GM23338 (cell line): ENCODE data around the gene OPRD1. TPM values are rescaled to one million over a fixed set of nuclear protein-coding genes. Genes with fewer than 3 reads are reported as not detected.
"Not testable (repeated sequence)": the region's sequence is repeated elsewhere in the genome, so short reads cannot be mapped to it uniquely, and the experiment has no call there.

Source experiments
- ATAC-seq: fragments of 200-7000 bp; cut with Tn5 transposase; 3 replicates; pipeline ENCODE4 v1.9.1; 2020
- DNase-seq: peaks from one replicate; pipeline ENCODE4 v3.0.0-alpha.2; 2015; ENCODE audit warnings: low spot score
- H2AFZ ChIP-seq: fragments of 200-600 bp; sonication (generic); 2 replicates; pipeline ENCODE4 v1.8.0; 2016; ENCODE audit warnings: antibody characterized with exemption, mild to moderate bottlenecking, moderate library complexity
- H3F3A ChIP-seq: fragments of 200-600 bp; sonication (generic); replicated peaks from 2 replicates; pipeline ENCODE4 v1.8.0; 2017; ENCODE audit warnings: antibody characterized with exemption, mixed run types, low read depth
- H3K27ac ChIP-seq: fragments of 200-600 bp; sonication (generic); 2 replicates; pipeline ENCODE4 v1.6.1; 2016; ENCODE audit warnings: low read depth
- H3K27me3 ChIP-seq: fragments of 200-600 bp; sonication (generic); 2 replicates; pipeline ENCODE4 v1.8.0; 2016; ENCODE audit warnings: mild to moderate bottlenecking, mixed run types, moderate library complexity; ENCODE audit not compliant: insufficient read depth
- H3K36me3 ChIP-seq: fragments of 200-600 bp; sonication (generic); 2 replicates; pipeline ENCODE4 v1.8.0; 2016; ENCODE audit warnings: mild to moderate bottlenecking; ENCODE audit not compliant: insufficient read depth
- H3K4me1 ChIP-seq: fragments of 200-600 bp; sonication (generic); 2 replicates; pipeline ENCODE4 v1.8.0; 2016; ENCODE audit warnings: mild to moderate bottlenecking, moderate library complexity; ENCODE audit not compliant: insufficient read depth
- H3K4me2 ChIP-seq: fragments of 200-600 bp; sonication (generic); 2 replicates; pipeline ENCODE4 v1.7.1; 2017; ENCODE audit warnings: mixed run types
- H3K4me3 ChIP-seq: fragments of 200-600 bp; sonication (generic); 2 replicates; pipeline ENCODE4 v1.6.1; 2016; ENCODE audit warnings: mixed run types
- H3K79me2 ChIP-seq: fragments of 200-600 bp; sonication (generic); replicated peaks from 2 replicates; pipeline ENCODE4 v1.8.0; 2017; ENCODE audit warnings: mild to moderate bottlenecking; ENCODE audit not compliant: insufficient read depth
- H3K9me2 ChIP-seq: fragments of 200-600 bp; sonication (generic); 2 replicates; pipeline ENCODE4 v1.8.0; 2017; ENCODE audit not compliant: insufficient read depth
- H4K20me1 ChIP-seq: fragments of 200-600 bp; sonication (generic); replicated peaks from 2 replicates; pipeline ENCODE4 v1.8.0; 2017; ENCODE audit warnings: mild to moderate bottlenecking; ENCODE audit not compliant: insufficient read depth
- H3K27ac Mint-ChIP-seq: 2 replicates; pipeline ENCODE4 v1.8.0; 2020; ENCODE audit warnings: inconsistent platforms, mild to moderate bottlenecking, moderate library complexity, mixed read lengths
- H3K27me3 Mint-ChIP-seq: 3 replicates; pipeline ENCODE4 v1.8.0; 2022; ENCODE audit warnings: low read depth, mild to moderate bottlenecking, moderate library complexity, mixed read lengths, inconsistent platforms; ENCODE audit not compliant: insufficient read depth, poor library complexity
- H3K36me3 Mint-ChIP-seq: 3 replicates; pipeline ENCODE4 v1.8.0; 2021; ENCODE audit warnings: low read depth, mild to moderate bottlenecking, inconsistent platforms, moderate library complexity, mixed read lengths
- H3K4me1 Mint-ChIP-seq: 3 replicates; pipeline ENCODE4 v1.8.0; 2020; ENCODE audit warnings: mild to moderate bottlenecking, inconsistent platforms, mixed read lengths
- H3K4me3 Mint-ChIP-seq: 3 replicates; pipeline ENCODE4 v1.8.0; 2021; ENCODE audit warnings: moderate library complexity, mild to moderate bottlenecking, inconsistent platforms, mixed read lengths
- H3K9me3 Mint-ChIP-seq: 3 replicates; pipeline ENCODE4 v1.8.0; 2020; ENCODE audit warnings: moderate library complexity, mild to moderate bottlenecking, inconsistent platforms, mixed read lengths
- polyA plus RNA-seq: library from polyadenylated mRNA; unstranded; fragments of >200 nt; fragmentation: Nextera tagmentation; extraction: Ambion mirVana; gene quantifications from 2 replicates; pipeline ENCODE4 v1.2.1, GENCODE V29; 2016
- total RNA-seq: library from RNA; depleted of rRNA; stranded (reverse); fragments of >200 nt; shearing (Covaris generic); gene quantifications from 2 replicates; pipeline ENCODE4 v1.2.3, GENCODE V29; 2014
- TF ChIP-seq, protein P1 (sequence below): fragments of 250-450 bp; sonication (Bioruptor Pico); IDR thresholded peaks from 2 replicates; pipeline ENCODE4 v1.5.0; 2020; ENCODE audit warnings: mild to moderate bottlenecking, moderate library complexity

OPRD1 gene
- total and polyA plus RNA-seq, 2 experiments from 2014 or later: 0.55 to 2.3 TPM

DNA sequence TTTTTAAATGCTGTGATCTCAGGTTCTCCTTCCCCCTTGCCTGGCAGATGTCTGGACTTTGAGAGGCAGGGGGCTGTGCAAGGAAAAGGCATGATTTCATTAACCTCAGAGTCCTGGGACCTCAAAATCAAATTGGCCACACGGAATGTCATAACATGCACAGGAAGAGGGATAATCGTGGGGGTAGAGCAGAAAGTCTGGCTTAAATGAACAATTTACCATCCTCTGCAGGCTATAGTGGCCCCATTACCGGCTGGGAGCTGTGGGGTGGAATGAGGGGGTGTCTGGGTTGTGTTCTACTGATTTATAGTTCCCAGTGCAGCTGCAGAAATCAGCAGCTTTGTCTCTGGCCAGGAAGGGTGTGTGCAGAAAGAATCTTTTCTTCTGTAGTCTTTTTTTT is 10.8 kb downstream of the OPRD1 start (continued):
- TF ChIP-seq, protein P1, sequence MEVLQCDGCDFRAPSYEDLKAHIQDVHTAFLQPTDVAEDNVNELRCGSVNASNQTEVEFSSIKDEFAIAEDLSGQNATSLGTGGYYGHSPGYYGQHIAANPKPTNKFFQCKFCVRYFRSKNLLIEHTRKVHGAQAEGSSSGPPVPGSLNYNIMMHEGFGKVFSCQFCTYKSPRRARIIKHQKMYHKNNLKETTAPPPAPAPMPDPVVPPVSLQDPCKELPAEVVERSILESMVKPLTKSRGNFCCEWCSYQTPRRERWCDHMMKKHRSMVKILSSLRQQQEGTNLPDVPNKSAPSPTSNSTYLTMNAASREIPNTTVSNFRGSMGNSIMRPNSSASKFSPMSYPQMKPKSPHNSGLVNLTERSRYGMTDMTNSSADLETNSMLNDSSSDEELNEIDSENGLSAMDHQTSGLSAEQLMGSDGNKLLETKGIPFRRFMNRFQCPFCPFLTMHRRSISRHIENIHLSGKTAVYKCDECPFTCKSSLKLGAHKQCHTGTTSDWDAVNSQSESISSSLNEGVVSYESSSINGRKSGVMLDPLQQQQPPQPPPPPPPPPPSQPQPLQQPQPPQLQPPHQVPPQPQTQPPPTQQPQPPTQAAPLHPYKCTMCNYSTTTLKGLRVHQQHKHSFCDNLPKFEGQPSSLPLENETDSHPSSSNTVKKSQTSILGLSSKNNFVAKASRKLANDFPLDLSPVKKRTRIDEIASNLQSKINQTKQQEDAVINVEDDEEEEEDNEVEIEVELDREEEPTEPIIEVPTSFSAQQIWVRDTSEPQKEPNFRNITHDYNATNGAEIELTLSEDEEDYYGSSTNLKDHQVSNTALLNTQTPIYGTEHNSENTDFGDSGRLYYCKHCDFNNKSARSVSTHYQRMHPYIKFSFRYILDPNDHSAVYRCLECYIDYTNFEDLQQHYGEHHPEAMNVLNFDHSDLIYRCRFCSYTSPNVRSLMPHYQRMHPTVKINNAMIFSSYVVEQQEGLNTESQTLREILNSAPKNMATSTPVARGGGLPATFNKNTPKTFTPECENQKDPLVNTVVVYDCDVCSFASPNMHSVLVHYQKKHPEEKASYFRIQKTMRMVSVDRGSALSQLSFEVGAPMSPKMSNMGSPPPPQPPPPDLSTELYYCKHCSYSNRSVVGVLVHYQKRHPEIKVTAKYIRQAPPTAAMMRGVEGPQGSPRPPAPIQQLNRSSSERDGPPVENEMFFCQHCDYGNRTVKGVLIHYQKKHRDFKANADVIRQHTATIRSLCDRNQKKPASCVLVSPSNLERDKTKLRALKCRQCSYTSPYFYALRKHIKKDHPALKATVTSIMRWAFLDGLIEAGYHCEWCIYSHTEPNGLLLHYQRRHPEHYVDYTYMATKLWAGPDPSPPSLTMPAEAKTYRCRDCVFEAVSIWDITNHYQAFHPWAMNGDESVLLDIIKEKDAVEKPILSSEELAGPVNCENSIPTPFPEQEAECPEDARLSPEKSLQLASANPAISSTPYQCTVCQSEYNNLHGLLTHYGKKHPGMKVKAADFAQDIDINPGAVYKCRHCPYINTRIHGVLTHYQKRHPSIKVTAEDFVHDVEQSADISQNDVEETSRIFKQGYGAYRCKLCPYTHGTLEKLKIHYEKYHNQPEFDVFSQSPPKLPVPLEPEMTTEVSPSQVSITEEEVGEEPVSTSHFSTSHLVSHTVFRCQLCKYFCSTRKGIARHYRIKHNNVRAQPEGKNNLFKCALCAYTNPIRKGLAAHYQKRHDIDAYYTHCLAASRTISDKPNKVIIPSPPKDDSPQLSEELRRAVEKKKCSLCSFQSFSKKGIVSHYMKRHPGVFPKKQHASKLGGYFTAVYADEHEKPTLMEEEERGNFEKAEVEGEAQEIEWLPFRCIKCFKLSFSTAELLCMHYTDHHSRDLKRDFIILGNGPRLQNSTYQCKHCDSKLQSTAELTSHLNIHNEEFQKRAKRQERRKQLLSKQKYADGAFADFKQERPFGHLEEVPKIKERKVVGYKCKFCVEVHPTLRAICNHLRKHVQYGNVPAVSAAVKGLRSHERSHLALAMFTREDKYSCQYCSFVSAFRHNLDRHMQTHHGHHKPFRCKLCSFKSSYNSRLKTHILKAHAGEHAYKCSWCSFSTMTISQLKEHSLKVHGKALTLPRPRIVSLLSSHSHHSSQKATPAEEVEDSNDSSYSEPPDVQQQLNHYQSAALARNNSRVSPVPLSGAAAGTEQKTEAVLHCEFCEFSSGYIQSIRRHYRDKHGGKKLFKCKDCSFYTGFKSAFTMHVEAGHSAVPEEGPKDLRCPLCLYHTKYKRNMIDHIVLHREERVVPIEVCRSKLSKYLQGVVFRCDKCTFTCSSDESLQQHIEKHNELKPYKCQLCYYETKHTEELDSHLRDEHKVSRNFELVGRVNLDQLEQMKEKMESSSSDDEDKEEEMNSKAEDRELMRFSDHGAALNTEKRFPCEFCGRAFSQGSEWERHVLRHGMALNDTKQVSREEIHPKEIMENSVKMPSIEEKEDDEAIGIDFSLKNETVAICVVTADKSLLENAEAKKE (CRISPR knock-in tag): no peak

DNA sequence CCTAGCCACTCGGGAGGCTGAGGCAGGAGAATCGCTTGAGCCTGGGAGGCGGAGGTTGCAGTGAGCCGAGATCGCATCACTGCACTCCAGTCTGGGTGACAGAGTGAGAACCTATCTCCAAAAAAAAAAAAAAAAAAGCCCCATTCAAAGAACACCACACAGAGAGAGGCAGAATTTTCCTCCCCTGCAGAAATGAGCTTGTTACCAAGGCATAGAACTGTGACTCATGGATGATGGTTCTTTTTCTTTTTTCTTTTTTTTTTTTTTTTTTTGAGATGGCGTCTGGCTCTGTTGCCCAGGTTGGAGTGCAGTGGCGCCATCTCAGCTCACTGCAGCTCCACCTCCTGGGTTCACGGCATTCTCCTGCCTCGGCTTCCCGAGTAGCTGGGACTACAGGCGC is 12.1 kb downstream of the OPRD1 start:
- H3K9me2 ChIP-seq, ATAC-seq: not testable (repeated sequence)

DNA sequence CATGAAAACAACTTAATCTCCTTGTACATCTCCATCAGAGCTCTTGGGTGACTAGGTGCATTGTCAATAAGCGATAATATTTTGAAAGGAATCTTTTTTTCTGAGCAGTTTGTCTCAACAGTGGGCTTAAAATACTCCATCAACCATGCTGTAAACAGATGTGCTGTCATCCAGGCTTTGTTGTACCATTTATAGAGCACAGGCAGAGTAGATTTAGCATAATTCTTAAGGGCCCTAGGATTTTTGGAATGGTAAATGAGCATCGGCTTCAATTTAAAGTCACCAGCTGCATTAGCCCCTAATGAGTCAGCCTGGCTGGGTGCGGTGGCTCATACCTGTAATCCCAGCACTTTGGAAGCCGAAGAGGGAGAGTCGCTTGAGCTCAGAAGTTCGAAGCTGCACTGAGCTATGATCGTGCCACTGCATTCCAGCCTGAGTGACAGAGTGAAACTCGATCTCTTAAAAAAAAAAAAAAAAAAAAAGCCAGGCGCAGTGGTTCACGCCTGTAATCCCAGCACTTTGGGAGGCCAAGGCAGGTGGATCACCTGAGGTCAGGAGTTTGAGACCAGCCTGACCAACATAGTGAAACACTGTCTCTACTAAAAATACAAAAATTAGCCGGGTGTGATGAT is 16.4 kb downstream of the OPRD1 start:
- DNase-seq: peak; percentile 54
- not testable (repeated sequence) for H3K27me3 ChIP-seq, H3K4me1 ChIP-seq, H3K36me3 ChIP-seq, H3K36me3 Mint-ChIP-seq, H3K79me2 ChIP-seq, H3K4me3 ChIP-seq, H3K9me2 ChIP-seq, H3K9me3 Mint-ChIP-seq, H3K4me1 Mint-ChIP-seq, H3K27ac ChIP-seq, H3F3A ChIP-seq, H3K27me3 Mint-ChIP-seq, H4K20me1 ChIP-seq, H3K4me2 ChIP-seq, H2AFZ ChIP-seq, H3K27ac Mint-ChIP-seq, H3K4me3 Mint-ChIP-seq
- peak; percentile 78 for ATAC-seq

More for the DNA sequence above, 12.1 kb downstream of the OPRD1 start:
- H3K27me3 ChIP-seq, H3K4me1 ChIP-seq, H3K36me3 Mint-ChIP-seq, H3K27ac ChIP-seq, H2AFZ ChIP-seq, H4K20me1 ChIP-seq, H3K4me3 ChIP-seq, H3F3A ChIP-seq, H3K4me3 Mint-ChIP-seq, H3K4me2 ChIP-seq, H3K27ac Mint-ChIP-seq, H3K9me3 Mint-ChIP-seq, H3K27me3 Mint-ChIP-seq, DNase-seq, H3K36me3 ChIP-seq, H3K4me1 Mint-ChIP-seq, H3K79me2 ChIP-seq: not testable (repeated sequence)
